Measurements from ENCODE around the gene CHPF2.
A peak's percentile ranks its signal among the peaks of the same experiment; 100 is the strongest.

CHPF2 gene

GRCh38 chr7:151243045-151243349 is 10.7 kb downstream of the CHPF2 start:
- no peak for DNase-seq
- in situ Hi-C loops (cut with HindIII; ENCODE audit: low pct_ligation_motif_present, low pct_unique_long_range_greater_than_20kb, low sequenced_read_pairs), result no loop called here

GRCh38 chr7:151243408-151244195 is 11.3 kb downstream of the CHPF2 start:
- in situ Hi-C loops (cut with HindIII; ENCODE audit: low pct_ligation_motif_present, low pct_unique_long_range_greater_than_20kb, low sequenced_read_pairs), result no loop called here
- DNase-seq, result no peak

- in situ Hi-C loops (cut with HindIII; ENCODE audit: low pct_ligation_motif_present, low pct_unique_long_range_greater_than_20kb, low sequenced_read_pairs), result no loop called here
- peak; percentile 69 for DNase-seq
These were observed 12.0 kb downstream of the CHPF2 start for GRCh38 chr7:151244196-151244840.

DNA sequence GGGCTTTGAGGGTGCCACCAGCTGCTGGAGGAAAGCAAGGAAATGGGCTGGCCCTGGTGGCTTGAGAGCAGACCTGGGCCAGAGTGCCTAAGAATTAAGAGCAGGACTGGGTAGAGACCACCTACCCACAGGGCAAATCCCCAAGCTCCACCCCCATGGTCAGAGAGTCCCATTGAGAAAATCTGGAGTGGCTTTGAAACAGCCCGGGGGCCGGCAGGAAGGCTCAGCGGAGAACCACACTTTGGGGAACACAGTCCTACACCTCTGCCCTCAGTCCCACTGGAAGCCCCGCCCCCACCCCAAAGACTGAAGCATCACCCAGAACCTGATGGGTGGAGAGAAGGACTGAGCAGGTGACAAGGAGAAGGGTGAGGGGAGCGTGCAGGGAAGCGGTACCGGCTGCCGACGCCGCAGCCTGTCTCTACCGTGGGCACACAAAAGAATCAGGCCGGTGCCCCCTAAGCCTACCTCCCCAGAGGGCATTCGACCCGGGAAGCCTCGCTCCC is 12.6 kb downstream of the CHPF2 start:
- DNase-seq, result no peak
- in situ Hi-C loops (cut with HindIII; ENCODE audit: low pct_ligation_motif_present, low pct_unique_long_range_greater_than_20kb, low sequenced_read_pairs), result no loop called here

GRCh38 chr7:151245360-151246101 is 13.2 kb downstream of the CHPF2 start:
- in situ Hi-C loops (cut with HindIII; ENCODE audit: low pct_ligation_motif_present, low pct_unique_long_range_greater_than_20kb, low sequenced_read_pairs), result no loop called here
- DNase-seq, result peak; percentile 67

DNA sequence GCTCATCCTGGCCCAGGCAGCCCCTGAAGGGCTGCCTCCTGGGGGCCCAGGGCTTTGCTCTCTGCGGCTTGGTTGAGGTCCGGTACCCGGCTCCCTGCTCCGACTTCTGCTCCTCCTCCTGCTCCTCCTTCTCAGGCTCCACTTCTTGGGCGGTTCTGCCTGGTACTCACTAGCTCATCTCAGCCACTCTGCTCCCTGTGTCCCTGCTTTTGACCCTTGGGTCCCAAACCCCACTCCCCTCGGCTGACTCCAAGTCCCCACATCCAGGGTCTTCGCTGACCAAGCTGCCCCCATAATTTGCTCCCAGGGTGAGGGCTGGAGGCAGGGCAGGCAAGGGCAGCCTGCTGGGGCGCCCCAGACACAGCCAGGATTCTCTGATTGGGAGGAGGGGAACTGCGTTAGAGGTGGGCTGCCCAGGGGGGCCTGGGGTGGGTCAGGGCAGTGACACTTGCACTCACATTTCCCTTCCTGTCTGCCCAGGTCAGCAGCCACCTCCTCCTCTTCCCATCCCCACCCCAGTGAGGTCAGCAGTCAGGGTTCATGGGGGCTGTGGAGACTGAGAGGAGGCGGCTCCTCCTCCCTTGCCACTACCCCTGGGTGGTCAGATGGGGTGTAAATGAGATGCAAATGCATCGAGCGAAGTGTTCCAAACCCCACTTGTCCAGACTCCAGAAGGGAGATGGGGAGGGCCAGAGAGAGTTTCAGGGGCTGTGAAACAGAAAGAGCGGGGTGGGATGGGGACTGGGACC is 14.0 kb downstream of the CHPF2 start:
- in situ Hi-C loops (cut with HindIII; ENCODE audit: low pct_ligation_motif_present, low pct_unique_long_range_greater_than_20kb, low sequenced_read_pairs), result no loop called here
- no peak for DNase-seq

GRCh38 chr7:151246851-151247580 is 14.7 kb downstream of the CHPF2 start:
- no peak for DNase-seq
- in situ Hi-C loops (cut with HindIII; ENCODE audit: low pct_ligation_motif_present, low pct_unique_long_range_greater_than_20kb, low sequenced_read_pairs), result no loop called here

DNA sequence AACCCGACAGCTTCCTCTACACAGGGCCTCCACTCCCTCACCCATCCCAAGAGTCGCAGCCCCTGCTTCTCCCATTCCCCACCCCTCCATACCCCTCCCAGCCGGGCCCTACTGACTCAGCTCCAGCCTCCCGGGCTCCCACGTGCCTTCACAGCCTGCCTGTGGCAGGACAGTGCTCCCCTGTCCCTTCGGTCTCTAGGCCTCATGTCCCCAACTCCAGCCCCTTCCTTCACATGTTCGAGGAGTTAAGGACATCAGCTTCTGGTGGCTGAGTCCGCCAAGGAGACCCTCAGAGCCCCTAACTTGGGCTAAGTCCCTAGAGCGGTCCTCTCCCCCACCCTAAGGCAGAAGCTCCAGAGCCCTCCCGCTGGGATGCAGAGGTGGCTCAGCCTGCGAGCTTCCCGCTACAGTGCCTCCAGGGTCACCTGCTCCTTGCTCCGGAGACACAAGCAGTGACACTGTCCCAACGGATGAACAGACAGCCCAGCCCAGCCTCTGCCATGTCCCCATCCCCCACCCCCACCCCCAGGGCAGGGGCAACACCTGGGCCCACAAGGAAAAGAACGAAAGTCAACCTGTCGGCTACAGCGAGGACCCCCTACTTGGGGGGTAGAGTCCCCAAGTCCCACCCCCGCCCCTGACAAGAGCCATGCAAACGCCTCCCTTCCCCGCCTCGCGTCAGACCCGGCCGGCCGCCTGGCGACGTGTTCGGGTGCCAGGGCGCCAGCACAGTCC is 15.5 kb downstream of the CHPF2 start:
- in situ Hi-C loops (cut with HindIII; ENCODE audit: low pct_ligation_motif_present, low pct_unique_long_range_greater_than_20kb, low sequenced_read_pairs), result no loop called here
- no peak for DNase-seq

DNA sequence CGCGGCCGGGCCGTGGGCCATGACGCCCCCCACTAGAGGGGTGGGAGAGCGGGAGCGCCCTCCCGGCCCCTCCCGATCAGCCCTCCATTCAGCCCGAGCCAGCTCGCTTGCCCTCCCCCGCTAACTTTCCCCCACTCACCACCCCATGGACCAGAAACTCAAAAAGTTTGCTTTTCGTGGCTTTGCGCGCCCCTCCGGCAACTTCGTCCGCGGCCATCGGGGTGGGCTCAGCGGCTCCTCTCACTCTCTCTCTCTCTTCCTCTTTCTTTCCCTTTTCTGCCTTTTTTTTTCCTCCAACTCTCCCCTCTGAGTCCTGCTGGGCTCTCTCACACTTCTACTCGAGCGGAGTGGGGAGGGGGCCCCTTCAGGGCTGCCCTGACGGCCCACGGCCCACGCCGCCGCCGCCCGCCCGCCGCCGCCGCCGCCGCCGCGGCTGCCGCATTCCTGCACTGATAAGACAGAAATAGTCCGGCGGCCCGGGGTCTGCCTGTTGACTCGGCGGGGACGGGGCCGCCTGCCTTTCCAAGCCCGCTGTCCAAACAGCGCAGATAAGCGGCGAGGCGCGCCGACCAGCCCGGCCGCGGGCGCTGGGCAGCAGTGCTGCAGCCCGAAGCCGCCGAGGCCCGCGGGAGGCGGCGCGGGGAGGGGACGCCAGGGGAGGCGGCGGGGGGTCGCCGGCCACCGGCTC is 16.2 kb downstream of the CHPF2 start, which contains the start of gene SMARCD3:
TSS of gene SMARCD3 (minus strand) at position 349 of the 688 bp plus-strand sequence. CDS start at position 217, 132 bp downstream.
- in situ Hi-C loops (cut with HindIII; ENCODE audit: low pct_ligation_motif_present, low pct_unique_long_range_greater_than_20kb, low sequenced_read_pairs), result no loop called here
- DNase-seq, result peak; percentile 67

DNA sequence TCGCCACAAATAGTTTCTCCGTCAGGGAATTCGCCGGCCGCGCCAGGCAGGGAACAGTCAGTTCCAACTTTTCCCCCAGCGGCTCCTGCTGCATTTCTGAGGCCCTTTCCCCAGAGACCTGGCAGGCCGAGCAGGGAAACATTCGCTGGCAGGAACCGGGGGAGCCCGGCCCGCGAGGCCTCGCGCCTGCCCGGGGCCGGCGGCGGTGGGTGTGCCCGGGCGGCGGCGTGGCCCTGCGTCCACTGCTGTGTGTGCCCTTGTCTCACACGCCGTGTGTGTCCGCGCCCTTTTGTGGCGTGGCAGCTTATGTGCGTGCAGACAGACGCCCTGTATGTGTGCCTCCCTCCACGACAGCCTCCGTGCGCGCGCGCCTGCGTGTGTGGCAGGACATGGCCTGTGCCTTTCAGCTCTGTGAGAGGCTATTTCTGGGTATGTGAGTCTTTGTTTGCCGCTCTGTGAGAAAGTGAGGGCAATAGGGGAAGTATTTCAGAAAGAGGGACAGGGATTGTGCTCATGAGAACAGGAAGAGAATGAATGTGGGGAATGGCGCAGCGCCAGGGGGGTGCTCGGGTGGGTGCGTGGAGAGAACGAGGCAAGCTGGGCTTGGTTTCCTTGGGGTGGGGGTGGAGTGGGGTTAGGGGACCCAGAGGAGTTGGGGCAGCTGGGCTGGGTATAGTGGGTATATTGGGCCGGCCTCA is 16.9 kb downstream of the CHPF2 start:
- peak; percentile 72 for DNase-seq
- in situ Hi-C loops (cut with HindIII; ENCODE audit: low pct_ligation_motif_present, low pct_unique_long_range_greater_than_20kb, low sequenced_read_pairs), result no loop called here

GRCh38 chr7:151249732-151250072 is 17.4 kb downstream of the CHPF2 start:
- peak; percentile 84 for DNase-seq
- in situ Hi-C loops (cut with HindIII; ENCODE audit: low pct_ligation_motif_present, low pct_unique_long_range_greater_than_20kb, low sequenced_read_pairs), result no loop called here

DNA sequence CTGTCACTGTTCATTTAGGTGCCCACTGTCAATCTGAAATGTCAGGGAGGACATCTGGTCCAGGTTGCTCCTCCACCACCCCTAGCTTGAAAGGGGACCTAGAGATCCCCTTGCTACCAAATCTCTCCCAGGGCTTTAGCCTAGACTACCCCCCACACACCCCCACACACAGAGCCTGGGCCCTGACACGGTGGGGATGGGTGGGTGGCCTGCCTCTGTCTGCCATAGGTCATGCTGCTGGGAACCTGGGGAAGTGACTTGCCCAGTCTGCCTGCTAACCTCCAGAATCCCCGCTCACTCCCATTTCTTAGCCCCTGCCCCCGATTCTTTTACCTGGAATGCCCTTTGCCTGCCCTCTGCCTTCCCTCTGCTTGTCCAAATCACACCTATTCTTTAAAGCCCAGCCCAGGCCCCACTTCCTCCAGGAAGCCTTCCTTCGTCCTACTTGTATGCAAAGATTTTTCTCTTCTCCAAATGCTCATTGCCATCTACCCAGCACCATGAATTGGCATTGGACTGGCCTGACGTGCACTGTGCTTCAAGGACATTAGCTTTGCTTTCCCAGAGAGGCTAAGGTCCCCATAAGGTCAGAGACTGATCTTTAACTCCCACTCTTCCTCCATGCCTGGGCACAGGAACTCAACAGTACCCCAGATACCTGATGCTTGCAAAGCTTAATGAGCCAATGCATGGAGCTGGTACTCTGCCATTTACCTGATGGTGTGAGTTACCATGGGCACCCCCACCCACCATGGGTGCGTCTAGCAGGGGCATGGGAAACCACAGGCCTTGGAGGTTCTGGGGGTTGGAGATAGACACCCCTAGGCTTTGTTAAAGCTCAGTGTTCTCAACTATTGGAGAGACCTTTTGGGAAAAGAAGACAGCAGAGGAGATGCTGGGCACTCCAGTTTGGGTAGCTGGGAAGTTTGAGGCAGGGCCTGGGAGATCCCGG is 18.2 kb downstream of the CHPF2 start:
- in situ Hi-C loops (cut with HindIII; ENCODE audit: low pct_ligation_motif_present, low pct_unique_long_range_greater_than_20kb, low sequenced_read_pairs), result no loop called here
- DNase-seq, result no peak

DNA sequence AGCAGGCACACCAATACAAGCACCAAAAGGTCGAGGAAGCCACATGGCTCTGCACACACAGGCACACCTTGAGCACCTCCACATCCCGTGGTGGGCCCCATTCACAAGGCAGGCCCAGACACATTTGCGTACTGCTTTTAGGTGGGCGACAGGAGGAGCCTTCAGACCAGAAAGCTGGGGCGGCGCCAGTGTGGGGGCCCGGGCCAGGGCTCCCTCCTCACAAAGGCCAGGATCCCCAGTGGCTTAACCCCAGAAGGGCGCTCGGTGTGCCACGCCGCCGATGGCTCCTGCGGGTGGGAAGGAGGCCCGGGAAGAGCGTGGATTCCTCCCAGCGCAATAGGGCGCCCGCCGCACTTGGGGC is 19.0 kb downstream of the CHPF2 start:
- in situ Hi-C loops (cut with HindIII; ENCODE audit: low pct_ligation_motif_present, low pct_unique_long_range_greater_than_20kb, low sequenced_read_pairs), result no loop called here
- no peak for DNase-seq

- DNase-seq, result peak; percentile 87
These were observed 19.6 kb downstream of the CHPF2 start for GRCh38 chr7:151251689-151252560.

GRCh38 chr7:151252561-151252835 is 20.2 kb downstream of the CHPF2 start:
- DNase-seq, result no peak
- in situ Hi-C loops (cut with HindIII; ENCODE audit: low pct_ligation_motif_present, low pct_unique_long_range_greater_than_20kb, low sequenced_read_pairs), result no loop called here

More at GRCh38 chr7:151251689-151252560, 19.6 kb downstream of the CHPF2 start:
- in situ Hi-C loops (cut with HindIII; ENCODE audit: low pct_ligation_motif_present, low pct_unique_long_range_greater_than_20kb, low sequenced_read_pairs), result no loop called here
